ENCODE results near the gene DEGS1.

- no peak for TF ChIP-seq POLR2A (IDR thresholded peaks at IDR 0.05)
- no peak for TF ChIP-seq CTCF (IDR thresholded peaks at IDR 0.05)
These were observed 5.6 kb upstream of the DEGS1 start for GRCh38 chr1:224177356-224177999.
